Measurements from ENCODE around the gene TSC2. TPM values are rescaled to one million over a fixed set of nuclear protein-coding genes. Genes with fewer than 3 reads are reported as not detected.

Gene TSC2
- total RNA-seq, 3 donors from 2014 or later, result 41.6 to 52.4 (median 48.9) TPM

- intact Hi-C loops (cut with DNase I; ENCODE audit: low total_unique reads), result no loop called here
- Histone ChIP-seq H3K9me3 (no peaks in the 10 kb centered on the region), H3K4me3 (no peak overlapping the region), H3K27ac (peak overlapping the region; percentile 92 to 93), H3K36me3 (no peaks in the 10 kb centered on the region), H3K27me3 (no peaks in the 10 kb centered on the region), H3K4me1 (peaks cover 7 to 19% of the 10 kb centered on the region in 2 donors)
- no peak for DNase-seq (ENCODE audit: low spot score in 2 of 2)
- TF ChIP-seq POLR2A (IDR thresholded peaks at IDR 0.05) (no peak), POLR2AphosphoS5 (IDR thresholded peaks at IDR 0.05) (no peak), CTCF (IDR thresholded peaks at IDR 0.05) (no peak)
Measured at GRCh38 chr16:2040787-2041522, 6.8 kb upstream of the TSC2 start.

- H3K9me3 ChIP-seq, result no peaks in the 10 kb centered on the region
Measured at GRCh38 chr16:2042171-2042985, 5.4 kb upstream of the TSC2 start.

GRCh38 chr16:2042986-2043666 is 4.7 kb upstream of the TSC2 start:
- TF ChIP-seq POLR2A (IDR thresholded peaks at IDR 0.05) (no peak), POLR2AphosphoS5 (IDR thresholded peaks at IDR 0.05) (no peak), CTCF (IDR thresholded peaks at IDR 0.05) (no peak)
- Histone ChIP-seq H3K27ac (peak overlapping the region in 1 of 2 donors; percentile 58), H3K36me3 (no peaks in the 10 kb centered on the region), H3K9me3 (no peaks in the 10 kb centered on the region), H3K4me3 (no peak overlapping the region), H3K27me3 (no peaks in the 10 kb centered on the region), H3K4me1 (peaks cover 6 to 15% of the 10 kb centered on the region in 2 donors)
- no peak for DNase-seq (ENCODE audit: low spot score in 2 of 2)
- intact Hi-C loops (cut with DNase I; ENCODE audit: low total_unique reads), result no loop called here

More at GRCh38 chr16:2042171-2042985, 5.4 kb upstream of the TSC2 start:
- no peak for DNase-seq (ENCODE audit: low spot score in 2 of 2)
- intact Hi-C loops (cut with DNase I; ENCODE audit: low total_unique reads), result no loop called here
- Histone ChIP-seq H3K4me3 (no peak overlapping the region), H3K4me1 (peaks cover 6 to 14% of the 10 kb centered on the region in 2 donors), H3K36me3 (no peaks in the 10 kb centered on the region), H3K27me3 (no peaks in the 10 kb centered on the region), H3K27ac (peak overlapping the region; percentile 40 to 58)
- TF ChIP-seq POLR2A (IDR thresholded peaks at IDR 0.05), result no peak
- TF ChIP-seq CTCF (IDR thresholded peaks at IDR 0.05), result no peak
- no peak for TF ChIP-seq POLR2AphosphoS5 (IDR thresholded peaks at IDR 0.05)

- no peaks in the 10 kb centered on the region for H3K9me3 ChIP-seq
- H3K27ac ChIP-seq, result peak overlapping the region in 1 of 2 donors; percentile 32
- H3K27me3 ChIP-seq, result no peaks in the 10 kb centered on the region
- peaks cover 10 to 13% of the 10 kb centered on the region in 2 donors for H3K4me1 ChIP-seq
- intact Hi-C loops (cut with DNase I; ENCODE audit: low total_unique reads), result no loop called here
- TF ChIP-seq CTCF (IDR thresholded peaks at IDR 0.05), result no peak
- no peak for TF ChIP-seq POLR2AphosphoS5 (IDR thresholded peaks at IDR 0.05)
- TF ChIP-seq POLR2A (IDR thresholded peaks at IDR 0.05), result no peak
- H3K4me3 ChIP-seq, result no peak overlapping the region
- no peaks in the 10 kb centered on the region for H3K36me3 ChIP-seq
- no peak for DNase-seq (ENCODE audit: low spot score in 2 of 2)
Measured at GRCh38 chr16:2043667-2044451, 3.9 kb upstream of the TSC2 start.

All from breast epithelium (tissue), 4 donors.